Testis (tissue), 3 donors: ENCODE results near the gene CROCC2. TPM values are rescaled to one million over a fixed set of nuclear protein-coding genes. Genes with fewer than 3 reads are reported as not detected.

Source experiments
- DNase-seq: peaks from one replicate; pipeline ENCODE4 v3.0.0-alpha.2; 2019
- H3K27ac ChIP-seq, 2 donors: fragments of 200-600 bp; sonication (generic); one replicate each; pipeline ENCODE4 v1.5.1; 2019
- H3K27me3 ChIP-seq: fragments of 200-600 bp; sonication (generic); one replicate; pipeline ENCODE4 v1.5.1; 2019
- H3K36me3 ChIP-seq: fragments of 200-600 bp; sonication (generic); one replicate; pipeline ENCODE4 v1.5.1; 2017; ENCODE audit warnings: low read depth; ENCODE audit errors: missing control alignments
- H3K4me1 ChIP-seq: fragments of 200-600 bp; sonication (generic); one replicate; pipeline ENCODE4 v1.5.1; 2019
- H3K4me3 ChIP-seq, 2 donors: fragments of 200-600 bp; sonication (generic); one replicate each; pipeline ENCODE4 v1.5.1; 2017 to 2019
- H3K9me3 ChIP-seq: fragments of 200-600 bp; sonication (generic); one replicate; pipeline ENCODE4 v1.5.1; 2017
- POLR2A ChIP-seq: fragments of 450-650 bp; IDR thresholded peaks from one replicate; pipeline ENCODE4 v1.6.1; 2017; ENCODE audit warnings: antibody characterized with exemption, mild to moderate bottlenecking, moderate library complexity
- WGBS, 2 donors: methylation state at CpG; one replicate each; pipeline ENCODE4 v1.1.5; 2018; 5-methylcytosine and 5-hydroxymethylcytosine counted together
- intact Hi-C: fragments of 100-400 bp; cut with DNase I; formaldehyde crosslinking; loops from one replicate; pipeline ENCODE4 v1.15.1; 2023; ENCODE audit warnings: low total_unique reads
- polyA plus RNA-seq: library from polyadenylated mRNA; stranded (reverse); fragments of 350-450 nt; fragmentation: Illumina TruSeq; extraction: RNeasy Lipid Tissue Mini Kit (QIAGEN cat#74804); gene quantifications from one replicate; pipeline ENCODE4 v1.2.3, GENCODE V29; 2014; ENCODE audit warnings: low read depth, low replicate concordance; ENCODE audit not compliant: insufficient read depth
- total RNA-seq, 2 donors: library from RNA; depleted of rRNA; stranded (reverse); fragments of >200 nt; gene quantifications; one replicate each; pipeline ENCODE4 v1.2.3, GENCODE V29; 2016
- TF ChIP-seq, protein P1 (sequence below), 3 experiments: fragments of 450-650 bp in 2 of 3; fragments of 200-600 bp in 1 of 3; sonication (generic) in 1 of 3; IDR thresholded peaks; one replicate each; pipeline ENCODE4 v1.5.1; 2016 to 2019; ENCODE audit warnings: antibody characterized with exemption in 3 of 3, mild to moderate bottlenecking in 2 of 3, moderate library complexity in 1 of 3

The CROCC2 gene
- total and polyA plus RNA-seq, 3 donors from 2014 or later, result 0.43 to 0.55 (median 0.51) TPM

- H3K4me1 ChIP-seq, result peaks cover 13% of the 10 kb centered on the region
- no peaks in the 10 kb centered on the region for H3K27me3 ChIP-seq
- H3K36me3 ChIP-seq, result no peaks in the 10 kb centered on the region
- intact Hi-C loops, result no loop called here
- DNase-seq, result peak; percentile 14
- H3K27ac ChIP-seq, result no peak overlapping the region
- 85% methylated on average over 4 to 25 of the region's 25 CpGs for WGBS, 2 donors
- H3K4me3 ChIP-seq, result no peak overlapping the region
- no peaks in the 10 kb centered on the region for H3K9me3 ChIP-seq
- TF ChIP-seq, protein P1, sequence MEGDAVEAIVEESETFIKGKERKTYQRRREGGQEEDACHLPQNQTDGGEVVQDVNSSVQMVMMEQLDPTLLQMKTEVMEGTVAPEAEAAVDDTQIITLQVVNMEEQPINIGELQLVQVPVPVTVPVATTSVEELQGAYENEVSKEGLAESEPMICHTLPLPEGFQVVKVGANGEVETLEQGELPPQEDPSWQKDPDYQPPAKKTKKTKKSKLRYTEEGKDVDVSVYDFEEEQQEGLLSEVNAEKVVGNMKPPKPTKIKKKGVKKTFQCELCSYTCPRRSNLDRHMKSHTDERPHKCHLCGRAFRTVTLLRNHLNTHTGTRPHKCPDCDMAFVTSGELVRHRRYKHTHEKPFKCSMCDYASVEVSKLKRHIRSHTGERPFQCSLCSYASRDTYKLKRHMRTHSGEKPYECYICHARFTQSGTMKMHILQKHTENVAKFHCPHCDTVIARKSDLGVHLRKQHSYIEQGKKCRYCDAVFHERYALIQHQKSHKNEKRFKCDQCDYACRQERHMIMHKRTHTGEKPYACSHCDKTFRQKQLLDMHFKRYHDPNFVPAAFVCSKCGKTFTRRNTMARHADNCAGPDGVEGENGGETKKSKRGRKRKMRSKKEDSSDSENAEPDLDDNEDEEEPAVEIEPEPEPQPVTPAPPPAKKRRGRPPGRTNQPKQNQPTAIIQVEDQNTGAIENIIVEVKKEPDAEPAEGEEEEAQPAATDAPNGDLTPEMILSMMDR (IDR thresholded peaks at IDR 0.05), result no peak
- no peak for TF ChIP-seq POLR2A
These were observed 29.2 kb downstream of the CROCC2 start for GRCh38 chr2:240935103-240935876.

DNA sequence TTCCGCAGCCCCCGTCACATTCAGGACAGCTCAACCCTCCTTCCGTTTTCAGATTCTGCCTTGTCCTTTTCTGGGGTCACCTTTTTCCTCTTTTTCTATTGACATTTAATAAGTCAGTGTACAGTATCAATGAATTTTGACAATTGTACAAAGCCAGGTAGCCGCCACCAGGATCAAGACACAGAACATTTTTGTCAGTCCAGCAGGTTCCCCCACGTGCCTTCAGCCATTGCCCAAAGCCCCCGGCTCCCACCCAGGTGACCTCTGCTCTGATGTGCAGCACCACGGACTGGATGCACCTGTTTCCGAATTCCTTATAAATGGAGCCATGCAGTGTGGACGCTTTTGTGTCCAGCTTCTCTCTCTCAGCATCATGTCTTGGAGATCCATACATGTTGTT is 30.0 kb downstream of the CROCC2 start:
- Histone ChIP-seq H3K4me1 (peaks cover 13% of the 10 kb centered on the region), H3K36me3 (no peaks in the 10 kb centered on the region), H3K4me3 (no peak overlapping the region), H3K27ac (no peak overlapping the region), H3K27me3 (no peaks in the 10 kb centered on the region), H3K9me3 (no peaks in the 10 kb centered on the region)
- peak; percentile 7 for DNase-seq
- WGBS, 2 donors, result 89 to 93% methylated on average over 9 of the region's 9 CpGs
- TF ChIP-seq, protein P1 (IDR thresholded peaks at IDR 0.05), result no peak
- TF ChIP-seq POLR2A, result no peak
- intact Hi-C loops, result no loop called here

DNA sequence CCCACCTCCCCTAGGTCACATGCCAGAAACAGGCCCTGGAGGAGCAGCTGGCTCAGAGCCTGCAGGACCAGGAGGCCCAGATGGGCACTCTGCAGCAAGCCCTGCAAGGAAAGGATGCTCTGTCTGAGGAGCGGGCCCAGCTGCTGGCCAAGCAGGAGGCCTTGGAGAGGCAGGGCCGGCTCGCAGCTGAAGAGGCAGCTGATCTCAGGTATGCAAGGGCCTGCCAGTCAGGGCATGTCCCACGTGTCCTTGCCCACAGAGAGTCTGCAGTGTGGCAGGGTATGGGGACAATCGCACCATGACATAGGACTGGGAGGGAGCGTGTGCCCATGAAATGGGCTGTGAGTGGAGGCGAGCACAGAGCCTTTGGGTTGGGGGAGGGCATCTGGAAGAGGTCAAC is 39.9 kb downstream of the CROCC2 start:
- Histone ChIP-seq H3K27ac (no peak overlapping the region), H3K36me3 (no peaks in the 10 kb centered on the region), H3K27me3 (no peaks in the 10 kb centered on the region), H3K4me3 (no peak overlapping the region), H3K4me1 (no peaks in the 10 kb centered on the region), H3K9me3 (no peaks in the 10 kb centered on the region)
- TF ChIP-seq, protein P1 (IDR thresholded peaks at IDR 0.05), result no peak
- no peak for TF ChIP-seq POLR2A
- 85 to 94% methylated on average over 4 to 7 of the region's 7 CpGs for WGBS, 2 donors
- intact Hi-C loops, result no loop called here
- DNase-seq, result peak; percentile 10

GRCh38 chr2:240946654-240947053 is 40.5 kb downstream of the CROCC2 start:
- intact Hi-C loops, result no loop called here
- Histone ChIP-seq H3K9me3 (no peaks in the 10 kb centered on the region), H3K27me3 (no peaks in the 10 kb centered on the region), H3K36me3 (no peaks in the 10 kb centered on the region), H3K27ac (no peak overlapping the region), H3K4me1 (no peaks in the 10 kb centered on the region), H3K4me3 (no peak overlapping the region)
- 80 to 94% methylated on average over 5 of the region's 5 CpGs for WGBS, 2 donors
- DNase-seq, result no peak
- no peak for TF ChIP-seq POLR2A
- TF ChIP-seq, protein P1 (IDR thresholded peaks at IDR 0.05), result no peak

GRCh38 chr2:240947176-240947575 is 41.0 kb downstream of the CROCC2 start:
- TF ChIP-seq, protein P1 (IDR thresholded peaks at IDR 0.05), result no peak
- no peak for TF ChIP-seq POLR2A
- H3K4me3 ChIP-seq, result no peak overlapping the region
- peak; percentile 6 for DNase-seq
- H3K27me3 ChIP-seq, result no peaks in the 10 kb centered on the region
- no peaks in the 10 kb centered on the region for H3K9me3 ChIP-seq
- no peaks in the 10 kb centered on the region for H3K36me3 ChIP-seq
- H3K27ac ChIP-seq, result no peak overlapping the region
- intact Hi-C loops, result no loop called here
- 94 to 100% methylated on average over 3 to 6 of the region's 6 CpGs for WGBS, 2 donors
- H3K4me1 ChIP-seq, result no peaks in the 10 kb centered on the region
